LHCN-M2 (cell line): ENCODE data around the gene STRA6. TPM values are rescaled to one million over a fixed set of nuclear protein-coding genes. Genes with fewer than 3 reads are reported as not detected.

ENCODE experiments used
- DNase-seq: peaks from one replicate; pipeline ENCODE4 v3.0.0-alpha.2; 2012; ENCODE audit warnings: low read depth
- total RNA-seq: library from RNA; depleted of rRNA; stranded (reverse); fragments of >200 nt; gene quantifications from 2 replicates; pipeline ENCODE4 v1.2.3, GENCODE V29; 2014; rRNA removed

Gene STRA6
- total RNA-seq, 1 experiment from 2014 or later = not detected

DNA sequence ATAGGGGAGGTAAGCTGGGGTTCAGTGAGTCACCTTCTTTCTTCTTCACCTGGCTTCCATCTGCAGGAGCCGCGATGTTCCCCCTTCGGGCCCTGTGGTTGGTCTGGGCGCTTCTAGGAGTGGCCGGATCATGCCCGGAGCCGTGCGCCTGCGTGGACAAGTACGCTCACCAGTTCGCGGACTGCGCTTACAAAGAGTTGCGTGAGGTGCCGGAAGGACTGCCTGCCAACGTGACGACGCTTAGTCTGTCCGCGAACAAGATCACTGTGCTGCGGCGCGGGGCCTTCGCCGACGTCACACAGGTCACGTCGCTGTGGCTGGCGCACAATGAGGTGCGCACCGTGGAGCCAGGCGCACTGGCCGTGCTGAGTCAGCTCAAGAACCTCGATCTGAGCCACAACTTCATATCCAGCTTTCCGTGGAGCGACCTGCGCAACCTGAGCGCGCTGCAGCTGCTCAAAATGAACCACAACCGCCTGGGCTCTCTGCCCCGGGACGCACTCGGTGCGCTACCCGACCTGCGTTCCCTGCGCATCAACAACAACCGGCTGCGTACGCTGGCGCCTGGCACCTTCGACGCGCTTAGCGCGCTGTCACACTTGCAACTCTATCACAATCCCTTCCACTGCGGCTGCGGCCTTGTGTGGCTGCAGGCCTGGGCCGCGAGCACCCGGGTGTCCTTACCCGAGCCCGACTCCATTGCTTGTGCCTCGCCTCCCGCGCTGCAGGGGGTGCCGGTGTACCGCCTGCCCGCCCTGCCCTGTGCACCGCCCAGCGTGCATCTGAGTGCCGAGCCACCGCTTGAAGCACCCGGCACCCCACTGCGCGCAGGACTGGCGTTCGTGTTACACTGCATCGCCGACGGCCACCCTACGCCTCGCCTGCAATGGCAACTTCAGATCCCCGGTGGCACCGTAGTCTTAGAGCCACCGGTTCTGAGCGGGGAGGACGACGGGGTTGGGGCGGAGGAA, 69.6 kb downstream of the STRA6 start:
- DNase-seq = no peak

DNA sequence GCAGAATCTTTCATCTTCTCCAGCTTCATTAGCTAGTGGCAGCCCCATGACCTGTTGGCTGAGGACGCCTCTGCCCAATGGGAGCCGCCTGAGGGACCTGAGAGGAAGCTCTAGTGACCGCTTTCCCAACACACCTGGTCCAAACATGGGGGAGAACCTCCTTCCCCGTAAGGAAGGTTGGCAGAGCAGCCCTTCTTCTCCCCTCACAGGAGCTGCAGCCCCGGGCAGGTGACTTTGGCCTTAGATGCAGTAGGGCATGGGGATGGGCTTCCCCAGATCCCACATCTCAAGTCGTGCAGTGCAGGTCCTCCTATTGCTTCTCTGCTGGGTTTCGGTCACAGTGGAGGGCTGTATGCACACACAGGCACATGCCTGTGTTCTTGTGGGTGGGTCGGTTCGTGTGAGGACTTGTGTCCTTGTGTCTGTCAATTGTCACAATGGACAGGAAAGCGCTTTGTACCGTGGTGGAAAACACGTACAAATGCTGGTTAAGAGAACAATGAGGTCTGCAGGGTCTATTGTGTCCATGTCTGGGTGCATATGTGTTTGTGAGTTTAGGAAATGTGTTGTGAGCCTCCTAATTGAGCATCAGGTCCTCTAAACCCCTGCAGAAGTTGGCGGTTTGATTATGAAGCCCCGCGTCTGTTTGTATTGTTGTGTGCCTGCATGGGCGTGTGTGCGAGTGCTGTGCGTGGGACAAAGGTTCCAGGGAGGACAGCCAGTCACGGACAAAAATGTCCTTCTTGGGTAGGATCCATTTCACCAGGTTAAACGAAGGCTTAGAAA, 70.8 kb downstream of the STRA6 start:
- no peak for DNase-seq

DNA sequence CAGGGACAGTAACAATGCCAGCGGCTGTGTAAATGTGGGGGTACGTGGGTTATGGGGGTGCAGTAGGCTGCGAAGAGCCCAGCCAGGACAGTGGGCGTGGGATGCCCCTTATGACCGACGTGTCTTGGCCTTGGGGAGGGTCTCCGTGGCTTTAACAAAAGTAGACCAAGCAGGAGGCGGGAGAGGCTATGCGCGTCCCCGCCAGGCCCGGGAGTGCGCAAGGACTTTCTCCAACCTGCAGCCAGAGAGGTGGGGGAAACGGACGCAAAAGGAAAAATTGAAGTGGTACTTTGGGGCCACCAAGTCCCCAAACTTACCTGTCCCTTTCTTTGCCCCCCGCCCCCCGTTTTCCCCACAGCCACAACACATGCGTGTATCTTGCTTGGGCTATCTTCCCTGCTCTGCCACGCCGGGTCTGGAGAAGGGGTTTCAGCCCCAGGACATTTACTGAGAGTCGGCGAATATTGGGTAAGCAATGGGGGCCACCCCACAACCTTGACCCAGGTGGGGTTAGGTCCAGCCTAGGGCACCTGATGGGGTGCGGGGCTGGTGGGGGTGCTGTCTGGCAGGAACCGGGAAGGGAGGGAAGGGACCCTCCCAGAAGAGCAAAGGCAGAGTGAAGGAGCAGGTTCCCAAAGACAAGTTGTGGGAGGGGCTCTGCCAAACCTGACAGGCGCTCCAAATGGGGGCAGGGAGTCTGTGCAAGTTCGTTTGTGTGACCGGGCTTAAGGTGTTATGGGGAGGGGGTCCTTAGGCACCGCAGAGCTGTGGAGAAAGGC, 71.5 kb downstream of the STRA6 start:
- DNase-seq = no peak

DNA sequence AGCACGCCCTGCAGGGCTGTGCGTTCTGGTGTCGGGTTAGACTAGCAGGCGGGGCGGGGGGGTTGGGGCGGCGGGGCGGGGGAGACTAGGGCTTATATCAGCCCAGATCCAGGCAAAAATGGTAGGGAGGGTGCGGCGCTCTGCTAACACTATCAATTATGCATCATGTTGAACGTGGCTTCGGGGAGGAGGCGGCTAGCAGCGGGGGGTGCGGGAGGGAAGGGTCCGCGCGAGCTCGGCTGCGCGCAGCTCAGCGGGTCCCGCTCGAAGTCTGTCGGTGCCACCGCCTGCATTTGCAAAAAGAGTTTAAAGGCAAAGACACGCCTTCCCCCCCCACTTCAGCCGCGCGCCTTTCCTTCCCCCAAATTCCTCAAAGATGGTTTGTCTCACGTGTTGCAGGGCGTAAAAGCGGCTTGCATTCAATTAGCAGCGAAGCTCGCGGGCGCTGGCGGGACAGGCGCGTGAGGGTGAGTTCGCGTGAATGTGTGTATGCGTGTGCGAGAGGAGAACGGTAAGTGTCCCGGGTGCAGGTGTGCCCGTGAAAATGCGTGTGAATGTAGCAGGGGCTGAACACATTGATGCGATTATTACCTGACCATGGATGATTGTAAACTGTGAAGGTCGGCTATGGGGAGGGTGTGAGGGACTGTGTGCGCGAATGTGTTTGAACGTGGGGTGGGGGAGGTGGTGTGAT, 72.3 kb downstream of the STRA6 start, which contains the start of gene ISLR2:
Gene ISLR2 (plus strand): TSS at position 432 of the 694 bp plus-strand sequence. CDS start 2,169 bp downstream, outside the sequence.
- DNase-seq = no peak

DNA sequence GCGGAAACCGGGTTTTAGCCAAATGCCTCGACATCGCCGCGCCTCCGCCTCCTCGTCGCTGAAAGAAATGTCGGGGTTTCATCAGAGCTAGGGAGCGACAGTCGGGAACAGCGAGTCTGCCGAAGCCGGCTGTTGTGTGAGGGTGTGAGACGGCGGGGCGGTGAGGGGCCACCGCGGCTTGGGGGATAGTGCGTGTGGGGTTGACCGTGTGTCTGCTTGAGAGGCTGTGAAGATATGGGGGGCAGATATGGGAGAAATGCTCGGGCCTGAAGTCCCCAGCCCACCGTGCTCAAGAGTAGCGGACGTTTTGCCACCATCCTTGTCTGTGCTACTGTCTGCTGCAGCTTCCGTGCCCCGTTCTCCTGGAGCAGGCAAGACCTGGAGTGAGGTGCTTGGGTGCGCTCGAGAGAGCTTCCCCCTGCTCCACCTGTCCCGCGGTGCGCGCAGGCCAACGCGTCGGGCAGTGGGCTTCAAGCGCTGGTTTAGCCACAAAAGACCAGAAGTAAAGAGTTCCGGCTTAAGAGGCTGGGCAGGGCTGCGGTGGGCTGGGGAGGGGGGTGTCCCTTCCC, 72.9 kb downstream of the STRA6 start:
- DNase-seq = no peak

Other genes with a start within 250 kb of the STRA6 start
- gene STOML1, start 210.5 kb downstream of the STRA6 start, total RNA-seq = 28.1 and 29.9 TPM in 2 replicates
- gene PML, start 208.1 kb downstream of the STRA6 start, total RNA-seq = 67.5 and 78.6 TPM in 2 replicates
- not detected in 2 replicates for gene GOLGA6A, start 120.2 kb downstream of the STRA6 start, total RNA-seq
- not detected in 2 replicates for gene ISLR2, start 72.2 kb downstream of the STRA6 start, total RNA-seq
- gene ISLR, start 29.1 kb downstream of the STRA6 start, total RNA-seq = 0.13 and 0.34 TPM in 2 replicates
- not detected in 2 replicates for gene CCDC33, start 33.5 kb upstream of the STRA6 start, total RNA-seq
- gene CYP11A1, start 164.9 kb upstream of the STRA6 start, total RNA-seq = not detected in 2 replicates
- 131 and 158 TPM in 2 replicates for gene SEMA7A, start 231.2 kb upstream of the STRA6 start, total RNA-seq